Activated naive CD4-positive, alpha-beta T cell treated with anti-CD3 and anti-CD28 coated beads for 36 hours (primary cell): ENCODE data around the gene DENND5B. TPM values are rescaled to one million over a fixed set of nuclear protein-coding genes. Genes with fewer than 3 reads are reported as not detected.
"Not testable (repeated sequence)": the region's sequence is repeated elsewhere in the genome, so short reads cannot be mapped to it uniquely, and the experiment has no call there.

Source experiments
- CTCF ChIA-PET: fragments of 350-600 bp; sonication (Branson Sonifier 250); formaldehyde crosslinking; loops from one replicate; lab custom pipeline; 2021; ENCODE audit warnings: antibody characterized with exemption; lab: Charles Lee
- DNase-seq: peaks from one replicate; pipeline ENCODE4 v3.0.0-alpha.2; 2020
- H3K27ac Mint-ChIP-seq: one replicate; pipeline ENCODE4 v1.8.0; 2021; ENCODE audit warnings: mild to moderate bottlenecking, mixed read lengths
- H3K27me3 Mint-ChIP-seq: one replicate; pipeline ENCODE4 v1.8.0; 2021; ENCODE audit warnings: low read depth, mixed read lengths
- H3K36me3 Mint-ChIP-seq: one replicate; pipeline ENCODE4 v1.8.0; 2021; ENCODE audit warnings: low read depth, mixed read lengths
- H3K4me1 Mint-ChIP-seq: one replicate; pipeline ENCODE4 v1.8.0; 2021; ENCODE audit warnings: low read depth, mixed read lengths
- H3K4me3 Mint-ChIP-seq: one replicate; pipeline ENCODE4 v1.8.0; 2021; ENCODE audit warnings: mild to moderate bottlenecking, moderate library complexity, mixed read lengths
- H3K9me3 Mint-ChIP-seq: one replicate; pipeline ENCODE4 v1.8.0; 2021; ENCODE audit warnings: mixed read lengths
- intact Hi-C: fragments of 100-400 bp; cut with micrococcal nuclease; formaldehyde crosslinking; loops from one replicate; pipeline ENCODE4 v1.15.1; 2023
- total RNA-seq, 2 experiments: library from RNA; stranded (reverse); gene quantifications; one replicate each; pipeline ENCODE4 v1.2.3, GENCODE V29; 2021

DENND5B gene
- total RNA-seq, 2 experiments from 2014 or later: 0.29 to 0.37 TPM

DNA sequence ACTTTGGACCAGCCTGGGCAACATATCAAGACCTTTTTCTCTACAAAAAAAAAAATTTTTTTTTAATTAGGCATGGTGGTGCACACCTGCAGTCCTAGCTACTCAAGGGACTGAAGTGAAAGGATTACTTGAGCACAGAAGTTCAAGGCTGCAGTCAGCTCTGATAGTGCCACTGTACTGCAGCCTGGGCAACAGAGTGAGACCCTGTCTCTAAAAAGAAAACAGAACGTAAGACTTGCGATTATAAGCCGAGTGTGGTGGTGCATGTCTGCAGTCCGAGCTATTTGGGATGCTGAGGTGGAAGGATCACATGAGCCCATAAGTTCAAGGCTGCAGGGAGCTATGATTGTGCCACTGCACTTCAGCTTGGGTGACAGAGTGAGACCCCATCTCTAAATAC lies 76.0 kb downstream of the DENND5B start:
- Mint-ChIP-seq H3K27ac (no peak overlapping the region), H3K4me3 (no peak overlapping the region)

DNA sequence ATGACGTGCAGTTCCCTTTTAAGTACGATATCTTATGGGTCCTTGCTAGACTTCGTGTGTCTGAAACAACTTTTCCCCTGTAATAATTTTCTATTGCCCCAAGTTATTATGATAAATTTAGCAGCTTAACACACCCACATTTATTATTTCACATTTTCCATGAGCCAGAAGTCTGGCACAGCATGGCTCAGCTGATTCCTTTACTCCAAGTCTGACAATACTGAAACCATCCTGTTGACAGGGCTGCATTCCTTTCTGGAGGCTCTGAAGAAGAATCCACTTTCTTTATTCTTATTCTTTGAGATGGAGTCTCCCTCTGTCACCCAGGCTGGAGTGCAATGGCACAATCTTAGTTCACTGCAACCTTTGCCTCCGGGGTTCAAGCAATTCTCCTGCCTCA lies 80.9 kb downstream of the DENND5B start:
- H3K9me3 Mint-ChIP-seq: peaks cover 2% of the 10 kb centered on the region
- no peak for DNase-seq
- no peak overlapping the region for H3K27ac Mint-ChIP-seq
- no peaks in the 10 kb centered on the region for H3K4me1 Mint-ChIP-seq
- no peaks in the 10 kb centered on the region for H3K36me3 Mint-ChIP-seq
- no peak overlapping the region for H3K4me3 Mint-ChIP-seq
- no peaks in the 10 kb centered on the region for H3K27me3 Mint-ChIP-seq
- CTCF ChIA-PET: no interaction called here
- intact Hi-C loops: no loop called here

More for the DNA sequence above, 76.0 kb downstream of the DENND5B start:
- no peaks in the 10 kb centered on the region for H3K9me3 Mint-ChIP-seq
- no peaks in the 10 kb centered on the region for H3K27me3 Mint-ChIP-seq
- CTCF ChIA-PET: interaction anchor here (0.9 kb wide), 1 partner anchor 110 kb away, joined by 4 read pairs; no protein-coding TSS in a partner anchor
- no peak for DNase-seq
- intact Hi-C loops: no loop called here
- H3K36me3 Mint-ChIP-seq: no peaks in the 10 kb centered on the region
- H3K4me1 Mint-ChIP-seq: no peaks in the 10 kb centered on the region

- DNase-seq: no peak
- CTCF ChIA-PET: interaction anchor here (1.5 kb wide), 1 partner anchor 10 kb away, joined by 3 read pairs; no protein-coding TSS in a partner anchor
- Mint-ChIP-seq H3K36me3 (no peaks in the 10 kb centered on the region), H3K27me3 (no peaks in the 10 kb centered on the region), H3K4me1 (no peaks in the 10 kb centered on the region), H3K27ac (no peak overlapping the region), H3K4me3 (no peak overlapping the region), H3K9me3 (peaks cover 9% of the 10 kb centered on the region)
- intact Hi-C loops: no loop called here
Observed at GRCh38 chr12:31508436-31509150, 82.3 kb downstream of the DENND5B start.

- DNase-seq: no peak
- Mint-ChIP-seq H3K9me3 (peaks cover 9% of the 10 kb centered on the region), H3K4me3 (no peak overlapping the region), H3K4me1 (no peaks in the 10 kb centered on the region), H3K27me3 (peaks cover 2% of the 10 kb centered on the region), H3K27ac (no peak overlapping the region), H3K36me3 (no peaks in the 10 kb centered on the region)
- CTCF ChIA-PET: interaction anchor here (1.5 kb wide), 1 partner anchor 11 kb away, joined by 3 read pairs; no protein-coding TSS in a partner anchor
- intact Hi-C loops: no loop called here
Observed at GRCh38 chr12:31507966-31508365, 83.0 kb downstream of the DENND5B start.

DNA sequence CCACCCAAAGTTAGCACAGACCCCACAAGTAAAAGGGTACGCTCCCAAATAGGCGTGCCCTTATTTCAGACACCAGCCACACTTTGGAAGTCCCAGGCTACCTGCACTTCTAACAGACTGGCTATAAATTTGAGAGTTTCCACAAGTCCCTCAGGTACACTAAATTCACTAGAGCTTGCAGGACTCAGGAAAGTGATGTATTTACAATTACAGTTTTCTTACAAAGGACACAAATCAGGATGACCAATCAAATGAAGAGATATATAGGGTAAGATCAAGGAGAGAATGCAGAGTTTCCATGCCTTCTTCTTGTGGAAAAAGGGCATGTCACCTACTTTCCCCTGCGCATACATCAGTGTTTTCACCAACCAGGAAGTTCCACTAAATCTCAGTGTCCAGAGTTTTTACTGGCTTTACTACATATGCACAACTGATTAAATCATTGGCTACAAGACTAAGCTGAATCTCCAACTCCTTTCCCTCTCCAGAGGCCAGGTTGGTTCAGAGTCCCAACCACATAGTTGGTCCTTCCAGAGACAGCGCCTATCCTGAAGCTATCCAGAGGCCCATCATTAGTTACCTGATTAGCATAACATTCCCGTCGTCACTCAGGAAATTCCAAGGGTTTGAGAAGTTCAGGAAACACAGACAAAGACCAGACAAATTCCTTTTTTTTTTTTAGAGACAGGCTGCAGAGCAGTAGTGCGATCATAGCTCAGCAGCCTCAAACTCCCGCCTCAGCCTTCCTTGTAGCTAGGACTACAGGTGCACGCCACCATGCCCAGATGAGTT lies 84.2 kb downstream of the DENND5B start:
- CTCF ChIA-PET: interaction anchor here (0.6 kb wide), 1 partner anchor 132 kb away, joined by 3 read pairs; no protein-coding TSS in a partner anchor
- Mint-ChIP-seq H3K4me3 (no peak overlapping the region), H3K9me3 (peaks cover 9% of the 10 kb centered on the region), H3K4me1 (no peaks in the 10 kb centered on the region), H3K27ac (no peak overlapping the region), H3K27me3 (peaks cover 5% of the 10 kb centered on the region), H3K36me3 (no peaks in the 10 kb centered on the region)
- intact Hi-C loops: no loop called here
- DNase-seq: no peak

GRCh38 chr12:31504625-31505222 lies 86.2 kb downstream of the DENND5B start:
- no peak overlapping the region for H3K4me3 Mint-ChIP-seq
- H3K36me3 Mint-ChIP-seq: no peaks in the 10 kb centered on the region
- peaks cover 9% of the 10 kb centered on the region for H3K9me3 Mint-ChIP-seq
- intact Hi-C loops: no loop called here
- no peaks in the 10 kb centered on the region for H3K4me1 Mint-ChIP-seq
- no peak overlapping the region for H3K27ac Mint-ChIP-seq
- CTCF ChIA-PET: interaction anchor here (0.5 to 0.8 kb wide), 3 partner anchors 8 to 109 kb away, joined by 3 to 4 read pairs (median 3); no protein-coding TSS in a partner anchor
- no peak for DNase-seq
- peaks cover 5% of the 10 kb centered on the region for H3K27me3 Mint-ChIP-seq

GRCh38 chr12:31501014-31501413 lies 89.9 kb downstream of the DENND5B start:
- H3K36me3 Mint-ChIP-seq, H3K9me3 Mint-ChIP-seq, DNase-seq, H3K4me1 Mint-ChIP-seq, H3K27ac Mint-ChIP-seq, H3K4me3 Mint-ChIP-seq, intact Hi-C loops, CTCF ChIA-PET: not testable (repeated sequence)
- H3K27me3 Mint-ChIP-seq: peaks cover 11% of the 10 kb centered on the region

DNA sequence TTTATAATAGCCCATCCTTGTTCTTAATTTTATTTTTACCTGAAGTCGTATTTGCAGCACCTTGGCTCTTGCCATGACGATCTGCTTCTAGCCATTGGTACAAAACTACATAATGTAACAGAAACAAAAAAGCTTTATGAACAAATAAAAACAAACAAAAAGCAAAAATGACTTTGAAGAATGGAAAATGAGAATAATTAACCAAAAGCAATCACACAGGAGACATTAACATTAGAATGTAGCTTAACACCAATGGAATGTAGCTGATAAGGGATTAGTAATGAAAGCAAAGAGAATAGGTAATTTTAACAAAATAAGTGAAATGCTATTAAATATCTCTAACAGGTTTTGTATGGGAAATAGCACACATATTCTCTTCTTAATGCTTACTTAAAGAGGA lies 91.4 kb downstream of the DENND5B start:
- Mint-ChIP-seq H3K27me3 (peaks cover 11% of the 10 kb centered on the region), H3K4me3 (no peak overlapping the region), H3K27ac (no peak overlapping the region), H3K9me3 (peaks cover 2% of the 10 kb centered on the region), H3K36me3 (no peaks in the 10 kb centered on the region), H3K4me1 (no peaks in the 10 kb centered on the region)
- DNase-seq: no peak
- intact Hi-C loops: no loop called here
- CTCF ChIA-PET: no interaction called here

DNA sequence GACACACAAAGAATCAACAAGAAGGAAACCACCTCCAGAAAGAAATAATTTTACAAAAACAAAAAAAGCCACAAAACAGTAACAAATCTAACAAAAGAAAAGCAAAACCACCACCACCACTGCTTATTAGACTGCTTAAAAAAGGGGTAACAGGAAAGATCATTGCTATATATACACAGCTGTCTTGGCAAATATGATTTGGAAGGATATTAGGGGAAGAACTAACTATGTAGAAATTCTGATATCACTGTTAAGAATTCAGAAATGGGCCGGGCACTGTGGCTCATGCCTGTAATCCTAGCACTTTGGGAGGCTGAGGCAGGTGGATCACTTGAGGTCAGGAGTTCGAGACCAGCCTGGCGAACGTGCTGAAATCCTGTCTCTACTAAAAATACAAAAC lies 92.5 kb downstream of the DENND5B start:
- Mint-ChIP-seq H3K36me3 (no peaks in the 10 kb centered on the region), H3K9me3 (no peaks in the 10 kb centered on the region), H3K27ac (no peak overlapping the region), H3K4me3 (no peak overlapping the region), H3K4me1 (no peaks in the 10 kb centered on the region), H3K27me3 (peaks cover 11% of the 10 kb centered on the region)
- intact Hi-C loops: no loop called here
- CTCF ChIA-PET: no interaction called here
- no peak for DNase-seq

DNA sequence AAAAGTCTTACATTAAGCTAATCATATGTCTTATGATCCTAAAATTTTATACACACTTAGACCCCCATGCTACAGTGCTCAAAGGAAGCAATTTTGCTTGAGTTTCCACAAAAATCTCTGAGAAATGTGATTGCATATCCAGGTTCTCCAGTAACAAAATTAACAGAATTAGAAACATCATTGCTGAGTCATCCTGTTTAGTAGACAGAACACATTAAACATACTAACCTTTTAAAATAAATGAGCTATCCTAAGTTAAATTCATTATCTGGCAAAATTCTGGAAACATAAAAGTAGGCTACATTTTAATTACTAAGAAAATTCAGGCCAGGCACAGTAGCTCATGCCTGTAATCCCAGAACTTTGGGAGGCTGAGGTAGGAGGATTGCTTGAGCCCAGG lies 94.7 kb downstream of the DENND5B start:
- Mint-ChIP-seq H3K9me3 (no peaks in the 10 kb centered on the region), H3K27ac (no peak overlapping the region), H3K4me3 (no peak overlapping the region), H3K4me1 (no peaks in the 10 kb centered on the region), H3K36me3 (no peaks in the 10 kb centered on the region), H3K27me3 (peaks cover 6% of the 10 kb centered on the region)
- intact Hi-C loops: no loop called here
- CTCF ChIA-PET: interaction anchor here (0.7 kb wide), 1 partner anchor 9 kb away, joined by 3 read pairs; no protein-coding TSS in a partner anchor
- DNase-seq: no peak

GRCh38 chr12:31494455-31494854 lies 96.5 kb downstream of the DENND5B start:
- Mint-ChIP-seq H3K9me3 (no peaks in the 10 kb centered on the region), H3K4me1 (no peaks in the 10 kb centered on the region), H3K27me3 (peaks cover 8% of the 10 kb centered on the region), H3K4me3 (no peak overlapping the region), H3K27ac (no peak overlapping the region), H3K36me3 (no peaks in the 10 kb centered on the region)
- CTCF ChIA-PET: no interaction called here
- intact Hi-C loops: no loop called here
- no peak for DNase-seq

DNA sequence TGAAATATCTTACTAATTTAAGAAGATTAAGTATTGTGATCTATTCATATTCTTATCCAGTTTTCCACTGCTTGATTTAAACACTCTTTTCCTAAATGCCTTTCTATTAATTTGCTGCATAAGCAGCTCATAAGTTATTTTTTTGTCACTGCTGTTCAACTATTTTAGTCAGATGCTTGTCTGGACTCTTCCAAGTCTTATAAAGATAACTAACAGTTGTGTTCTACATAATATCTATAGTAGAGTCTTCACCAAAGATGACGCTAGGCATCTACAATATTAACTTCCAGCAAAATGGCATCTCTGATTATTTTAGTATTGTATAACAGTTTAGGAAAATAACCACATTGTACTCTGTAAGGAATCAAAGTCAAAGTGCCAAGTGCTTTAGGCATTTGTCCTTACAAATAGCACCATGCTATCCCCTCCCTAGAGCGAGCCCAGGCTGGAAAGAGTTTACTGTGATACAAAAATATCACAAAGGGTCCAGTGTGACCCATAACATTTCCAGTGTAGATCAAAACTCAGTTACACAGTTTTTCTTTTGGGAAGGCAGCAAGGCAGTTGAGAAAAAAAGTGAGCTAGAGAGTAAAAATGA lies 98.2 kb downstream of the DENND5B start:
- DNase-seq: no peak
- no peak overlapping the region for H3K4me3 Mint-ChIP-seq
- H3K27me3 Mint-ChIP-seq: peaks cover 2% of the 10 kb centered on the region
- no peak overlapping the region for H3K27ac Mint-ChIP-seq
- H3K4me1 Mint-ChIP-seq: no peaks in the 10 kb centered on the region
- H3K36me3 Mint-ChIP-seq: no peaks in the 10 kb centered on the region
- H3K9me3 Mint-ChIP-seq: no peaks in the 10 kb centered on the region
- CTCF ChIA-PET: no interaction called here
- intact Hi-C loops: no loop called here
